Uterus (tissue), 2 donors: ENCODE results near the gene DPY19L3.

Experiments used
- CTCF ChIP-seq, 4 experiments: fragments of 200-600 bp in 2 of 4; fragments of 450-650 bp in 2 of 4; sonication (generic) in 2 of 4; IDR thresholded peaks; one replicate each; pipeline ENCODE4 v1.5.1; 2016 to 2019; ENCODE audit warnings: antibody characterized with exemption in 4 of 4, mild to moderate bottlenecking in 2 of 4, moderate library complexity in 1 of 4
- POLR2A ChIP-seq, 2 donors: fragments of 450-650 bp; IDR thresholded peaks; one replicate each; pipeline ENCODE4 v1.6.1; 2016; ENCODE audit warnings: antibody characterized with exemption in 2 of 2, mild to moderate bottlenecking in 1 of 2, moderate library complexity in 1 of 2

- no peak for TF ChIP-seq CTCF (IDR thresholded peaks at IDR 0.05)
- TF ChIP-seq POLR2A (IDR thresholded peaks at IDR 0.05) = no peak
Measured at GRCh38 chr19:32416749-32417456, 11.3 kb downstream of the DPY19L3 start.
